ENCODE measurements around the gene MRTFA. TPM values are rescaled to one million over a fixed set of nuclear protein-coding genes. Genes with fewer than 3 reads are reported as not detected.

MRTFA gene
- total RNA-seq, 4 donors from 2014 or later = 81.6 to 109 (median 94.5) TPM

DNA sequence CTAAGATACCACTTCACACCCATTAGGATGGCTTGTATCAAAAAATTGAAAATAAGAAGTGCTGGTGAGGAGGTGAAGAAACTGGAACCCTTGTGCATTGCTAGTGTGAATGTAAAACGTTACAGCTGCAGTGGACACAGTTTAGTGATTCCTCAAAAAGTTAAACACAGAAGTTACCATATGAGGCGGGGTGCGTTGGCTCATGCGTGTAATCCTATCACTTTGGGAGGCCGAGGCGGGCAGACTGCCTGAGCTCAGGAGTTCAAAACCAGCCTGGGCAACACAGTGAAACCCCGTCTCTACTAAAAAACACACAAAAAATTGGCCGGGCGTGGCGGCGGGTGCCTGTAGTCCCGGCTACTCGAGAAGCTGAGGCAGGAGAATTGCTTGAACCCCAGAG, 222.6 kb downstream of the MRTFA start:
- no peak for DNase-seq (ENCODE audit: low spot score in 2 of 2)
- 56% methylated on average over 13 of the region's 13 CpGs for WGBS

DNA sequence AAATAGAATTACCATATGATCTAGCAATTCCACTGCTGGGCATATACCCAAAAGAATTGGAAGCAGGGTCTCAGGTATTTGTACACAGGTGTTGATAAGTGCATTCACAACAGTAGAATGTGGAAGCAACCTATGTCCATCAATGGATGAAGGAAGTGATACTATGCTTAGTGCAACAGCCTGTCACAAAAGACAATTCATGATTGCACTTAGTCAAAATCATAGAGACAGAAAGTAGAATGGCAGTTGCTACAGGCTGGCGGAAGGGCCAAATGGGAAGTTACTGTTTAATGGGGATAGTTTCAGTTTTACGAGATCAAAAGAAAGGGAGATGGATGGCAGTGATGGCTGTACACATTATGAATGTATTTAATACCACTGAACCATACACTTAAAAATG, 224.1 kb downstream of the MRTFA start:
- Histone ChIP-seq H3K27ac (no peak overlapping the region), H3K36me3 (peaks cover 68% of the 10 kb centered on the region)

More for the DNA sequence above, 222.6 kb downstream of the MRTFA start:
- Histone ChIP-seq H3K36me3 (peaks cover 68% of the 10 kb centered on the region), H3K4me1 (peaks cover 25% of the 10 kb centered on the region), H3K27ac (no peak overlapping the region), H3K27me3 (no peaks in the 10 kb centered on the region), H3K9me3 (no peaks in the 10 kb centered on the region), H3K4me3 (no peak overlapping the region)
- no peak for TF ChIP-seq POLR2AphosphoS5 (IDR thresholded peaks at IDR 0.05)
- TF ChIP-seq, protein P1, sequence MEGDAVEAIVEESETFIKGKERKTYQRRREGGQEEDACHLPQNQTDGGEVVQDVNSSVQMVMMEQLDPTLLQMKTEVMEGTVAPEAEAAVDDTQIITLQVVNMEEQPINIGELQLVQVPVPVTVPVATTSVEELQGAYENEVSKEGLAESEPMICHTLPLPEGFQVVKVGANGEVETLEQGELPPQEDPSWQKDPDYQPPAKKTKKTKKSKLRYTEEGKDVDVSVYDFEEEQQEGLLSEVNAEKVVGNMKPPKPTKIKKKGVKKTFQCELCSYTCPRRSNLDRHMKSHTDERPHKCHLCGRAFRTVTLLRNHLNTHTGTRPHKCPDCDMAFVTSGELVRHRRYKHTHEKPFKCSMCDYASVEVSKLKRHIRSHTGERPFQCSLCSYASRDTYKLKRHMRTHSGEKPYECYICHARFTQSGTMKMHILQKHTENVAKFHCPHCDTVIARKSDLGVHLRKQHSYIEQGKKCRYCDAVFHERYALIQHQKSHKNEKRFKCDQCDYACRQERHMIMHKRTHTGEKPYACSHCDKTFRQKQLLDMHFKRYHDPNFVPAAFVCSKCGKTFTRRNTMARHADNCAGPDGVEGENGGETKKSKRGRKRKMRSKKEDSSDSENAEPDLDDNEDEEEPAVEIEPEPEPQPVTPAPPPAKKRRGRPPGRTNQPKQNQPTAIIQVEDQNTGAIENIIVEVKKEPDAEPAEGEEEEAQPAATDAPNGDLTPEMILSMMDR (IDR thresholded peaks at IDR 0.05) = no peak
- TF ChIP-seq POLR2A (IDR thresholded peaks at IDR 0.05) = no peak

DNA sequence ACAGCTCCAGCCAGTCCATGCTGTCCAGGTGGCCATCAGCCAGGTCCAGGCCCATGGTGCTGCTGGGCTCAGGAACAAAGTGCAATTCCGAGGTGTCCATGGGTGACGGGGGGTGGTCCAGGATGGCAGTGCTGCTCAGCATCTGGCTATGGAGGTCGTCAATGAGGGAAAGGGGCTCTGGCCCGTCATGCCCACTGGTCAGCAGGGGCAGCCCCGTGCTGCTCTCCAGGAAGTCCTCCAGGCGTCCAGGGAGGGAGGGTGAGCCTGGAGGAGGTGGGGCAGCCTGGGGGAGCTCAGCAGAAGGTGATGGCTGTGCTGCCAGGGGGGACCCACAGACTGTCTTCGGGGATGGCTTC, 225.0 kb downstream of the MRTFA start:
- WGBS = 77% methylated on average over 5 of the region's 7 CpGs
- Histone ChIP-seq H3K4me1 (peaks cover 25% of the 10 kb centered on the region), H3K27ac (no peak overlapping the region), H3K4me3 (no peak overlapping the region), H3K36me3 (peaks cover 68% of the 10 kb centered on the region), H3K9me3 (no peaks in the 10 kb centered on the region), H3K27me3 (no peaks in the 10 kb centered on the region)
- TF ChIP-seq, protein P1 (IDR thresholded peaks at IDR 0.05) = no peak
- TF ChIP-seq POLR2AphosphoS5 (IDR thresholded peaks at IDR 0.05) (no peak), POLR2A (IDR thresholded peaks at IDR 0.05) (no peak), EP300 (IDR thresholded peaks at IDR 0.05) (no peak)
- DNase-seq (ENCODE audit: low spot score in 2 of 2) = peak in 1 of 2 donors; percentile 53

More for the DNA sequence above, 224.1 kb downstream of the MRTFA start:
- 90% methylated on average over 2 of the region's 2 CpGs for WGBS
- no peak for TF ChIP-seq EP300 (IDR thresholded peaks at IDR 0.05)
- TF ChIP-seq POLR2AphosphoS5 (IDR thresholded peaks at IDR 0.05) = no peak
- TF ChIP-seq, protein P1 (IDR thresholded peaks at IDR 0.05) = no peak
- TF ChIP-seq POLR2A (IDR thresholded peaks at IDR 0.05) = no peak
- peaks cover 25% of the 10 kb centered on the region for H3K4me1 ChIP-seq
- no peaks in the 10 kb centered on the region for H3K27me3 ChIP-seq
- no peak for DNase-seq (ENCODE audit: low spot score in 2 of 2)
- no peaks in the 10 kb centered on the region for H3K9me3 ChIP-seq
- H3K4me3 ChIP-seq = no peak overlapping the region

DNA sequence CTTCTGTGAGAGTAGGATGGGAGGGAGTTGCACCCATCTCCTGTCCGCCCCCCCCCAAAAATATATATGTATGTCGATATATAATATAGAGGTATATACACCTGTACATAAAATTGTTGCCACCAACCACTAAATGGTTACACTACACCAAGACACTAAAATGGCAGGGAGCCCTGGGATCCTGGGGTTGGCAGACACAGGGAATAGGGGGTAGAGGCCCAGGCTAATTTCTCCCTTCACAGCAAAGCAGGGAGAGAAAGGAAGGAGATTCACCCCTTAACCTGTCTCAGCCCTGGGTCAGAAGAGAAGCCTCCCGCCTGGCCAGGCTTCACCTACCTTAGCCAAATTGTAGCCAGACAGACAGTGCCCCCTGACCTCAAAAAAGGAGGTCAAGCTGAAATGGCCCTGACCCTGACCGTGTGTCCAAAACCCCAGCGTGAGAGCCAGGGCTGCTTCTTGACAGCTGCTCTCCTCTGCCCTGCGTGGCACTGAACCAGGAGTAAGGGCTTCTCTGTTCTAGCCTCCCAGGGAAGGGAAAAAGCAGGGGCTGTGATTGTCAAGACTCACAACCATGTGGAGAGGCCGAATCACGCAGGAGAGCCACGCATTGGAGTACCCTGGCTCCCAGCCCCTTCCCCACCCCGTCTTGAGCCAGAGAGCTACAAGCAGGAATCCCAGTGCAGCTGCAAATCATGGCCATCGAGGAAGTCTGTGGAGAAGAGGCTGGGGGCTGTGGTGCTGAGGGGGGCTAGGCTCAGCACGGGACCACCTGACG, 225.6 kb downstream of the MRTFA start:
- H3K27ac ChIP-seq = no peak overlapping the region
- no peaks in the 10 kb centered on the region for H3K27me3 ChIP-seq
- no peak overlapping the region for H3K4me3 ChIP-seq
- 83% methylated on average over 10 of the region's 13 CpGs for WGBS
- peak; percentile 48 to 55 for DNase-seq (ENCODE audit: low spot score in 2 of 2)
- H3K9me3 ChIP-seq = no peaks in the 10 kb centered on the region
- peaks cover 22% of the 10 kb centered on the region for H3K4me1 ChIP-seq
- no peak for TF ChIP-seq POLR2A (IDR thresholded peaks at IDR 0.05)
- peaks cover 69% of the 10 kb centered on the region for H3K36me3 ChIP-seq

DNA sequence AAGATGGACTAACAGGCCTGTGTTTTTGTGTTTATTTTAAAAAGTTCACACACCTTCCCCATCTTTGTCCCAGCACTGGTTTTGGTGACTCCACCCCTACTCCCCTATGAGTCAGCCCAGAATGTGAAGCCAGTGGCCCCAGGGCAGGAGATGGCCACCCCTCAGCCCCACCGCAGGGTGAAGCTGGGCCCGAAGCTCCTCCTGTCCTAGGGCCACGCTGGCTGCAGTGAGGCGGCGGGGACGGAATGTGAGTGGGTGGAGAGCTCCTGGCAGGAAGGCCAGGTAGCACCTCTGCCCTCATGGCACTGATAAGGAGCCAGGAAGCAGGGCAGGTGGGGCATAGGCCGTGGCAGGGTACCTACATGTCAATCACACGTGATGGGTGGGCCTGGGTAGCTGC, 226.2 kb downstream of the MRTFA start:
- WGBS = 45% methylated on average over 8 of the region's 8 CpGs
- Histone ChIP-seq H3K4me3 (no peak overlapping the region), H3K4me1 (peaks cover 17% of the 10 kb centered on the region), H3K27me3 (no peaks in the 10 kb centered on the region), H3K9me3 (no peaks in the 10 kb centered on the region), H3K36me3 (peaks cover 72% of the 10 kb centered on the region), H3K27ac (no peak overlapping the region)
- TF ChIP-seq EP300 (IDR thresholded peaks at IDR 0.05) = no peak
- no peak for TF ChIP-seq POLR2AphosphoS5 (IDR thresholded peaks at IDR 0.05)
- no peak for TF ChIP-seq POLR2A (IDR thresholded peaks at IDR 0.05)
- TF ChIP-seq, protein P1 (IDR thresholded peaks at IDR 0.05) = no peak
- DNase-seq (ENCODE audit: low spot score in 2 of 2) = peak; percentile 60 to 75
